Measurements from ENCODE around the gene ZNF688. TPM values are rescaled to one million over a fixed set of nuclear protein-coding genes. Genes with fewer than 3 reads are reported as not detected.

The ZNF688 gene
- total and polyA plus RNA-seq, 2 of the 13 experiments (the other 11 are each of a cell fraction or from before 2014, with no cell fraction given): 2.4 to 5.4 TPM

- TF ChIP-seq SP1 (IDR thresholded peaks at IDR 0.05) (no peak), SP1 (CRISPR knock-in tag; IDR thresholded peaks at IDR 0.05) (peak; percentile 50; the same call in 1 of the 2 replicates), ZNF772 (CRISPR knock-in tag; IDR thresholded peaks at IDR 0.05) (peak; percentile 49), REL (CRISPR knock-in tag; conservative IDR thresholded peaks at IDR 0.05) (peak; percentile 87; the same call in 1 of the 2 replicates), ZFP36L2 (CRISPR knock-in tag; IDR thresholded peaks at IDR 0.05) (peak; percentile 46; the same call in 1 of the 2 replicates), MAFK (conservative IDR thresholded peaks at IDR 0.05 in 1 of 2, IDR thresholded peaks at IDR 0.05 in 1 of 2; ENCODE audit: low read length in 2 of 2) (no peak), RFX1 (IDR thresholded peaks at IDR 0.05) (peak; percentile 53; the same call in 1 of the 2 replicates), ZBTB46 (CRISPR knock-in tag; IDR thresholded peaks at IDR 0.05; ENCODE audit: borderline replicate concordance) (peak; percentile 78; the same call in 1 of the 2 replicates), MAX (IDR thresholded peaks at IDR 0.05) (peak; percentile 72), ZMYM4 (CRISPR knock-in tag; IDR thresholded peaks at IDR 0.05) (peak; percentile 76), DNMT1 (CRISPR knock-in tag; IDR thresholded peaks at IDR 0.05) (peak; percentile 90; the same call in 1 of the 2 replicates), PRDM10 (CRISPR knock-in tag; IDR thresholded peaks at IDR 0.05; ENCODE audit: low read depth) (0 out of 2 replicates have a peak, but pooled peaks have one; percentile 18), ZNF101 (CRISPR knock-in tag; IDR thresholded peaks at IDR 0.05; ENCODE audit: borderline replicate concordance, low read depth) (peak; percentile 87; the same call in 1 of the 2 replicates), PATZ1 (CRISPR knock-in tag; IDR thresholded peaks at IDR 0.05) (peak; percentile 46; the same call in 1 of the 2 replicates), HCFC1 (IDR thresholded peaks at IDR 0.05; ENCODE audit: low read depth, low read length) (peak; percentile 77; the same call in 1 of the 2 replicates), MEF2D (CRISPR knock-in tag; IDR thresholded peaks at IDR 0.05) (peak; percentile 82; the same call in 1 of the 2 replicates), NCOA2 (CRISPR knock-in tag; IDR thresholded peaks at IDR 0.05) (peak; percentile 28), ZBTB34 (CRISPR knock-in tag; IDR thresholded peaks at IDR 0.05) (peak; percentile 87; the same call in 1 of the 2 replicates)
These were observed 13.3 kb downstream of the ZNF688 start, which contains the start of gene ZNF764 (continued) for GRCh38 chr16:30557957-30558788.

All from HepG2 (cell line).